ENCODE measurements around the gene PLA2G4E. TPM values are rescaled to one million over a fixed set of nuclear protein-coding genes. Genes with fewer than 3 reads are reported as not detected.
A peak's percentile ranks its signal among the peaks of the same experiment; 100 is the strongest.

Gene PLA2G4E
- total RNA-seq, 1 experiment from 2014 or later: not detected

- CTCF ChIA-PET: interaction anchor here (1.2 kb wide), 1 partner anchor 40 kb away, joined by 3 read pairs; the partner anchor contains the start of gene EHD4
- Histone ChIP-seq H3K9ac (ENCODE audit: low read length) (peak overlapping the region; percentile 87), H3K9me3 (ENCODE audit: low read length) (no peaks in the 10 kb centered on the region), H3F3A (ENCODE audit: low read length, unreplicated experiment) (peaks cover 17% of the 10 kb centered on the region), H3K36me3 (ENCODE audit: low read depth, low read length) (peaks cover 9% of the 10 kb centered on the region; the same call in 1 of the 2 replicates), H3K27ac (ENCODE audit: low read length) (peak overlapping the region; percentile 97), H3K79me2 (ENCODE audit: low read length) (peaks cover 68% of the 10 kb centered on the region), H3K9me2 (replicated peaks; ENCODE audit: low read length) (no peaks in the 10 kb centered on the region), H4K20me1 (ENCODE audit: low read length) (no peaks in the 10 kb centered on the region), H2AFZ (ENCODE audit: low read length) (no peak overlapping the region), H3K27me3 (ENCODE audit: low read length) (no peaks in the 10 kb centered on the region), H3K4me2 (ENCODE audit: low read length) (peak overlapping the region; percentile 70; the same call in 1 of the 2 replicates), H3K4me1 (ENCODE audit: insufficient read depth, low read length) (peaks cover 85% of the 10 kb centered on the region), H3K4me3 (ENCODE audit: low read length) (no peak overlapping the region)
- no peak for TF ChIP-seq EZH2 (IDR thresholded peaks at IDR 0.05; ENCODE audit: low read length, unreplicated experiment)
- no peak for TF ChIP-seq EZH2phosphoT487 (IDR thresholded peaks at IDR 0.05; ENCODE audit: borderline replicate concordance, low read length)
- no peak for TF ChIP-seq CTCF (conservative IDR thresholded peaks at IDR 0.05; ENCODE audit: low read depth, low read length)
- BruUV-seq (replicated peaks): no TSS peak
- intact Hi-C loops (cut with micrococcal nuclease): no loop called here
- no peak for ATAC-seq
- POLR2A ChIA-PET (ENCODE audit: unreplicated experiment): no interaction called here
- DNase-seq: no peak
Observed at GRCh38 chr15:41932511-41933289, 88.1 kb downstream of the PLA2G4E start.

GRCh38 chr15:41932101-41932500 is 88.7 kb downstream of the PLA2G4E start:
- Histone ChIP-seq H3K4me1 (ENCODE audit: insufficient read depth, low read length) (peaks cover 91% of the 10 kb centered on the region), H3F3A (ENCODE audit: low read length, unreplicated experiment) (peaks cover 17% of the 10 kb centered on the region), H3K9me3 (ENCODE audit: low read length) (no peaks in the 10 kb centered on the region), H3K9me2 (replicated peaks; ENCODE audit: low read length) (no peaks in the 10 kb centered on the region), H3K9ac (ENCODE audit: low read length) (peak overlapping the region; percentile 87), H4K20me1 (ENCODE audit: low read length) (no peaks in the 10 kb centered on the region), H3K36me3 (ENCODE audit: low read depth, low read length) (0 out of 2 replicates have a peak, but pooled peaks cover 5% of the 10 kb centered on the region), H3K4me3 (ENCODE audit: low read length) (no peak overlapping the region), H2AFZ (ENCODE audit: low read length) (no peak overlapping the region), H3K4me2 (ENCODE audit: low read length) (no peak overlapping the region), H3K79me2 (ENCODE audit: low read length) (peaks cover 67% of the 10 kb centered on the region), H3K27ac (ENCODE audit: low read length) (peak overlapping the region; percentile 97), H3K27me3 (ENCODE audit: low read length) (no peaks in the 10 kb centered on the region)
- ChIA-PET POLR2A (ENCODE audit: unreplicated experiment) (no interaction called here), CTCF (no interaction called here)
- TF ChIP-seq EZH2phosphoT487 (IDR thresholded peaks at IDR 0.05; ENCODE audit: borderline replicate concordance, low read length) (no peak), CTCF (conservative IDR thresholded peaks at IDR 0.05; ENCODE audit: low read depth, low read length) (no peak), EZH2 (IDR thresholded peaks at IDR 0.05; ENCODE audit: low read length, unreplicated experiment) (no peak)
- intact Hi-C loops (cut with micrococcal nuclease): no loop called here
- no peak for DNase-seq
- BruUV-seq (replicated peaks): no TSS peak
- ATAC-seq: no peak

Other genes starting within 250 kb of the PLA2G4E start
- 23.8 and 29.1 TPM in 2 replicates for gene MAPKBP1, start 246.6 kb downstream of the PLA2G4E start, total RNA-seq (2014; rRNA removed)
- gene JMJD7, start 192.9 kb downstream of the PLA2G4E start, total RNA-seq (2014; rRNA removed): 8.1 and 13.7 TPM in 2 replicates
- 7.0 and 12.2 TPM in 2 replicates for gene PLA2G4B, start 182.2 kb downstream of the PLA2G4E start, total RNA-seq (2014; rRNA removed)
- gene SPTBN5, start 127.0 kb downstream of the PLA2G4E start, total RNA-seq (2014; rRNA removed): 0.84 and 0.98 TPM in 2 replicates
- 57.8 and 66.9 TPM in 2 replicates for gene EHD4, start 48.5 kb downstream of the PLA2G4E start, total RNA-seq (2014; rRNA removed)
- gene PLA2G4D, start 73.5 kb upstream of the PLA2G4E start, total RNA-seq (2014; rRNA removed): 0.17 and 0.55 TPM in 2 replicates
- gene PLA2G4F, start 135.6 kb upstream of the PLA2G4E start, total RNA-seq (2014; rRNA removed): 5.5 and 5.8 TPM in 2 replicates
- 28.5 and 46.4 TPM in 2 replicates for gene VPS39, start 187.3 kb upstream of the PLA2G4E start, total RNA-seq (2014; rRNA removed)